ENCODE data around the gene RBMS2.
"Not testable (repeated sequence)": the region's sequence is repeated elsewhere in the genome, so short reads cannot be mapped to it uniquely, and the experiment has no call there.

The RBMS2 gene, protein sequence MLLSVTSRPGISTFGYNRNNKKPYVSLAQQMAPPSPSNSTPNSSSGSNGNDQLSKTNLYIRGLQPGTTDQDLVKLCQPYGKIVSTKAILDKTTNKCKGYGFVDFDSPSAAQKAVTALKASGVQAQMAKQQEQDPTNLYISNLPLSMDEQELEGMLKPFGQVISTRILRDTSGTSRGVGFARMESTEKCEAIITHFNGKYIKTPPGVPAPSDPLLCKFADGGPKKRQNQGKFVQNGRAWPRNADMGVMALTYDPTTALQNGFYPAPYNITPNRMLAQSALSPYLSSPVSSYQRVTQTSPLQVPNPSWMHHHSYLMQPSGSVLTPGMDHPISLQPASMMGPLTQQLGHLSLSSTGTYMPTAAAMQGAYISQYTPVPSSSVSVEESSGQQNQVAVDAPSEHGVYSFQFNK

DNA sequence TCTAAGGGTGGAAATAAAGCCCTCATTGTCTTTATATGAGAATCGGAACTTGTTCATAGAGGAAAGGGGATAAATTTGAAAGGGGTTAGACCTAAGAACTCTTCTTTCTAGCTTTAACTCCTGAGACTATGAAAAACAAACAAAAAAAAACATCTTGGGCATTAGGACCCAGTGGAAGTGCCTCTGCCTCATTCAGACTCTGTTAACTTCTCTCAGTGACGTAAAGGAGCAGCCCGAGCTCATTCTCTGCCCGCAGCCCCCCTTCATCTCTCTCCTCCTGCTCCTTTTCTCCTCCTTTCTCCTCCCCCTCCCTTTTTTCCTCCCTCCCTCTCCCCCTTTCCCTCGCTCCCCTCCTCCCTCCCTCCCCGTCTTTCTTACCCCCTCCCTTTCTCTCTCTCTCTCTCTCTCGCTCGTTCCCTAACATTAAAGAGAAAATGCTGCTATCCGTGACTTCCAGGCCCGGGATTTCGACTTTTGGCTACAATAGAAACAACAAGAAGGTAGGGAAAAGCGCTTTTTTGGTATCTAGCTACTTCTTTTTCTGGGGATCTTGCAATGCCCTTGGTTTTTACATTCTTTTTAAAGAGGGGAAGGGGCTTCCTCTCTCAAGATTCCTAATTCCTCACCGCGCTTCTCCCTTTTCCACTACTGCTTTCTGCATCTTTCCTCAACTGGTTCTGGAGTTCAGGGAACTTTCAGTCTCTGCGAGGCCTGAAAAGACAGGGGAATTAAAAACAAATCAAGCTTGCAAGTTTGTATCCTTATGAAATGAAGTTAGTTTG is at the start of gene RBMS2:
Gene RBMS2, plus strand, starts transcription at position 231 of the 782 bp plus-strand sequence. Its CDS starts 204 bp downstream, at position 435.
- no peak for DNase-seq (ENCODE audit: extremely low spot score, insufficient read length, low read depth)
- peak; percentile 76 for FAIRE-seq

DNA sequence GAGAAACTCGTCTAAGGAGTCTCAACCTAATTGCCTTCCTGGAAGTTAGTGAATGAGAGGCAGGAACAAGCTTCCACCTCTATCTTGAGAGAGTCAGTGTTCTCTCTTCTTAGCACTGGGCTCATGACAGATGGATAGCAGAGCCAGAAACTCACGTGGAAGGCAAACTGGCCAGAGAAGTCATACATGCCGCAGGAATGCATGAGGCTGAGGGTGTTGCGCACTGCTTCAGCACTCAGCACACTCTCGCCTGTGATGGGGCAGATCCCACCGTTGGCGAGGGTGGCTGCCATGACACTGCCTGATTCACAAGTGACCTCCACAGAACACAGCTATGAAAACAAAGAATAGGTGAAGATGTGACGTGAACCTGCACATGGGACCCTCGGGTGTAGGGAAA is 47.2 kb upstream of the RBMS2 start:
- FAIRE-seq (no peak), DNase-seq (ENCODE audit: extremely low spot score, insufficient read length, low read depth) (no peak)

DNA sequence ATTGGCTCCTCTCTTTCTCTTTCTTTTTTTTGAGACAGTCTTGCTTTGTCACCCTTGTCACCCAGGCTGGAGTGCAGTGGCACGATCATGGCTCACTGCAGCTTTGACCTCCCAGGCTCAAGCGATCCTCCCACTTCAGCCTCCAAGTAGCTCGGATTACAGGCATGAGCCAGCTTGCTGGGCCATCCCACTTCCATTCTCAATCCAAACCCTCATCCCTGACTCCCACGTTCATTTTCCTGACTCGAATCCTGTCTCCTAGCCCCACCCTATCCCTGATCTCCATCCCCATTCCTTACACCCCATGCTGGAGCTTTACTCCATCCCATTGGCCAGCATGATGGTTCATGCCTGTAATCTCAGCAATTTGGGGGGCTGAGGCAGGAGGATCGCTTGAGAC is 45.5 kb upstream of the RBMS2 start:
- FAIRE-seq (no peak), DNase-seq (ENCODE audit: extremely low spot score, insufficient read length, low read depth) (no peak)

DNA sequence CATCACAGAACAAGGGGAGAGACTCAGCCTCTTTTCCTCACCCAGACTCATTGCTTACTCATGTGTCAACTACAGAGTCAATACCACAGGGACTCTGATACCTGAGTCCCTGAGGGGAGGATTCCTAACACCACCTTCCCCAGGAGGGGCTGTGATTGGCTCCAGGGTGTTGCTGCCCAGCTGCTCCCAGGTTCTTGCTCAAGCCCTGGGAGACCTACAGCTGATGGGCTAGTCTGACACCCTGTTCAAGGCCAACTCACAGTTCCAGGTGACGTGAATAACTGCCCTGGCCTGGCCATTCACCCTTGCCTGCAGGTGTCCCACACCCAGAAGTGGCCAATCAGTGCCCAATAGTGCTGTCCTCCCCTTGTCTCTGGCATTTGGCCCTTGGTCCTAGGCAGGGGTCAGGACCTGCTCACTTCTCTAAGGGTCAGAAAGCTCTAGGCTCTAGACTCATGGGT is 44.6 kb upstream of the RBMS2 start:
- DNase-seq (ENCODE audit: extremely low spot score, insufficient read length, low read depth) = no peak

DNA sequence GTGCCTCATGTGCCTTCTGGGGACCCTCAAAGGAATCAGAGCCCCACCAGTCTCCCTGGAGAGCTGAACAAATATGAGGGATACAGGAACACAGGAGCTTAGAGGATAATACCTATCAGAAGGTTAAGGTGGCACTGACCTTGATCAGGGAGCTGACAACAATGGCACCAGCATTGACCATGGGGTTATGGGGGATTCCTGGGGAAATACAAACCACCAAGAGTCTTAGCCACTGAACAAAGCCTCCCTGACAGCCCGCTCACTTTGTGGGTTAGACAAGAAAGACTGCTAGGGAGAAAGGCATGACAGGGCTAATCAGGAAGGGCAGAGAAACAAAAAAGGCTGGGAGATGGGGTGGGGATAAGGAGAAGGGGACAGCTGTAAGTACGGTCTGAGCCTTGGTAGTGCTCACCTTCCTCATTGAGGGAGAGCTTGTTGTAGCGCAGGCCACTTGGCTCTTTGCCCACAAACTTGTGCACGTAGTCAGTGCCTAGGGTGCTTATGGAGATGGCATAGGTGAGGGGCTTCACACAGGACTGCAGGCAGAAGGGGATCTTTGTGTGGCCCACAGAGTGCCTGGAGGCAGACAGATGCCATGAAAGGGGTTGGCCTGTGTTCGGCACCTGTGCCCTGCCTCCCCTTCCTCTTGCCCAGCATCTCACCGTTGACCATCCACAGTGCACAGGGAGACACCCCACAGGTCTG is 43.9 kb upstream of the RBMS2 start:
- FAIRE-seq (no peak), DNase-seq (ENCODE audit: extremely low spot score, insufficient read length, low read depth) (no peak)

More for the DNA sequence above, 44.6 kb upstream of the RBMS2 start:
- no peak for FAIRE-seq

DNA sequence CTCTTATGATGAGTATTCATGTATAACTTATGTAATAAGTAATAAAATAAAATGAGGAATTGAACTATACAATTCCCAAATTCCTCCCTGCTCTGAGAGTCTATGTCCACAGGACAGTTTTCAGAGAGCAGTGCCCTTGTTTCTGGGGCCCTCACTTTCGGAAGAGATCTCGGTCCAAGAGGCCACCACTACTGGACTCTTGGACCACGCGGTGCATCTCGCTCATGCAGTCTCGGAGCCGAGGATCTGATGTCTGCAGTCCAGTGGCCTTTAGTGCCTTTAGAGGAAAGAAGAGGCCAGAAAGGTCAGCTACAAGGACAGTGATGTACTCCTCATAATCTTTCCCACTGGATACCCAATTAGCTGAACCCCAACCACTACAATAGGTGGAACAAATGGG is 42.0 kb upstream of the RBMS2 start:
- FAIRE-seq (no peak), DNase-seq (ENCODE audit: extremely low spot score, insufficient read length, low read depth) (no peak)

DNA sequence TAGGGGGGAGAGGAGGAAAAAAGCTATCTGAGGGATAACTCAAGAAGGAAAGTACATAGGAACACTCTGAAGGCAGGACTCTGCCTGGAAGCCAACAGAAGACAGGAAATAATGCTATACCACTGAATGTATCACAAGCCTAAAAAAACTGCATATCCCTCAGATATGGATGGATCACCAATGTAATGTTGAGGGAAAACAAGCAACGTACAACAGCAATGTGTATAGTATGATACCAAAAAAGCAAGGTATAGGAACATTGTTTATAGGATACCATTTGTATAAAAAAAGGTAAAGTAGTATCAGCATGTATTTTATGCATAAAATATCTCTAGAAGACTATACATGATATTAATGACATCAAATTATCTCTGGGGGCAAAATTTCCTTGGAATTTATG is 37.1 kb upstream of the RBMS2 start:
- FAIRE-seq = no peak
- no peak for DNase-seq (ENCODE audit: extremely low spot score, insufficient read length, low read depth)

DNA sequence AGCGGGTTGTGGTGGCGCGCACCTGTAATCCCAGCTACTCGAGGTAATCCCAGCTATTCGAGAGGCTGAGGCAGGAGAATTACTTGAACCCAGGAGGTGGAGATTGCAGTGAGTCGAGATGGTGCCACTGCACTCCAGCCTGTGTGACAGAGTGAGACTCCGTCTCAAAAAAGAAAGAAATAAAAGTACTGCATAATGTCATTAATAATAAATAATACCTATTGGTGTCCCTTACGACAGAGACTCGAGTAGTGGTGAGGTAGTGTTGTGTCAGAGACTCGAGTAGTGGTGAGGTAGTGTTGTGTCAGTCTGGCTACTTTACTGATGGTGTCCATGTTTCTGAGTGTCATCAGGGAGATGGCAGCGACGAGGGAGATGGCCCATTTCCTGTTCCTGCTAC is 34.9 kb upstream of the RBMS2 start:
- FAIRE-seq (no peak), DNase-seq (ENCODE audit: extremely low spot score, insufficient read length, low read depth) (no peak)

DNA sequence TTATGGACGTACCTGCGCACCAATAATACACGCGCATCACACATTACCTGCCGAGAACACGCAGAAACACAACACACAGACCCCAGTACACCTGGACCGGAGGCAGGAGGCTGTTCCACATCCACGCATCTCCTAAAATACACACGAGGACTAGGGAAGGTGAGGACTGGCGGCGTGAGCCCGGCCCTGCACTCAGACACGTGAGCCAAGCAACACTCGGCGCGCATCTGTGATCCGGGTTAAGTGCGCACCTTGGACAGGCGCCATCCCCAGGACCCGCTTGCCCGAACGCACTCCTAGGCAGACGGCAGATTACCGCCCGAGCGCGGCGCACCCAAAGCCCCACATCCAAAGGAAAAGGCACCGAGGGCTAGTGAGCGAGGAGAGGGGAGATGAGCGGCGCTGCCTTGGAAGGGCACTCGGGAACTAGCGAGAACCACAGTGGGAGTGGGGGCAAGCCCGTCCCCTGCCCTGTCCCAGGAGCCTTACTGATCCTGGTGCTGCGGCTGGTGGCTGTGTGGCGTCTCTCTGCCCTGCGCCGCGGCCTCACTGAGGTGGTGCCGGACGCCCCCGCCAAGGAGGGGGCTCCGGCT is 34.1 kb upstream of the RBMS2 start:
- FAIRE-seq (no peak), DNase-seq (ENCODE audit: extremely low spot score, insufficient read length, low read depth) (no peak)

DNA sequence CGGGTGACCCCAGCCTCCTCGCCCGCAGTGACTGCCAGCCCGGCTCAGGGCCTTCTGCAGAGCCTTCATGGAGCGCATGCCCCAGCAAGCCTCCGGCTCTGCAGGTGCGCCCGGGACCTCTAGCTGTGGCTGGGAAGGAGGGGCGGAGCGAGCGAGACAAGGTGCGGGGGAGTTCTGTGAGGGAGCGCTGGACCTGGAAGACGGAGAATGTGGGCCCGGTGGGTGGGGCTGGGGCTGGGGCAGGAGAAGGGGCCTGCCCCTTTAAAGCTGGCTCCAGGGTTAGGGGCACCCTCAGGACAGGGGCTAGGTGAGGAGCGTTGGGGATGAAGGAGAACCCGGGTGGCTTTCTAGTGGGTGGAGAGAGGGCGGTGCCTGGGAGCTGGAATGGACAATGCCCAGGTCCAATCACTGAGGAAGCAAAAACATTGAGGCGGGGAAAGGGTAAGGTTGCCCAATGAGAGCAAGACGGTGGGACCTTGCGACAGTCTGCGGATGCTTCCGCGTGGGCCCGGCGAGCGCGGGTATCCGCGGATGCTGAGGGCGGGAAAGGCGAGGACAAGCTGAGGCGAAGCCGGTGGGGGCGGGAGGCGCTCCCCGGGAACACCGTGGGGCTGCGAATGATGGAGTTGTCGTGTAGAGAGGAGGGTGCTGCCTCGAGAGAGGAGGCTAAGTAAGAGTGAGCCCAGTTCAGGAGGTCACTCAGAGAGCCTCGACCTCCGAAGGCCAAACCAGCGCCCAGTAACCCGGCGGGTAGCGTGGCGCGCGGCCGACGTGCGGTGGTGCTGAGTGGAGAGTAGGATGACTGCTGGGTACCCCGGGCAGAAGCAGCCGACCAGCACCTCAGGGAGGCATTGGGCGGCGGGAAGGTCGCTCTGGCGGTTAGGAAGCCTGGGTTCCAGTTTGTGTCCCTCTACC is 33.3 kb upstream of the RBMS2 start, which contains the start of gene GLS2:
Gene GLS2, minus strand, starts transcription at position 121 of the 915 bp plus-strand sequence. Its CDS starts 43 bp downstream, at position 78.
- DNase-seq (ENCODE audit: extremely low spot score, insufficient read length, low read depth) = peak; percentile 76
- peak; percentile 81 for FAIRE-seq

DNA sequence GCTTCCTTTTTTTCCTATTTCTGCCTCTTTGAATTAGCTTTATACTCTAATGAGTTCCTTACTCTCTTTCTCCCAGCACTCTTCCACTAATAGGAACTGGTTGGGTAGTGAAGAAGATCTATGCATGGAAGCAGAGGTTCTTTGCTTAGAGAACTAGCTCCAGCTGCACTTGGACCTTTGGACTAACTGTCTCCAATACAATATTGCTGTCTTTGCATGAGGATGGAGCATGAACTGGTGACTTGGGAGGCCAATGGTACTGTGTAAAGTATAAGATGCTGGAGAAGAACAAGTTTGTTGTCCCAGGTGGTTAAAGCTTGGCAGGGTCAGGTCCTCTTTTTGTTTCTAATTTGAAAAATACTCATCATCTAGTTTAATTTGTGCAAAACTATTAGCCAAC is 31.3 kb upstream of the RBMS2 start:
- DNase-seq (ENCODE audit: extremely low spot score, insufficient read length, low read depth) (no peak), FAIRE-seq (no peak)

DNA sequence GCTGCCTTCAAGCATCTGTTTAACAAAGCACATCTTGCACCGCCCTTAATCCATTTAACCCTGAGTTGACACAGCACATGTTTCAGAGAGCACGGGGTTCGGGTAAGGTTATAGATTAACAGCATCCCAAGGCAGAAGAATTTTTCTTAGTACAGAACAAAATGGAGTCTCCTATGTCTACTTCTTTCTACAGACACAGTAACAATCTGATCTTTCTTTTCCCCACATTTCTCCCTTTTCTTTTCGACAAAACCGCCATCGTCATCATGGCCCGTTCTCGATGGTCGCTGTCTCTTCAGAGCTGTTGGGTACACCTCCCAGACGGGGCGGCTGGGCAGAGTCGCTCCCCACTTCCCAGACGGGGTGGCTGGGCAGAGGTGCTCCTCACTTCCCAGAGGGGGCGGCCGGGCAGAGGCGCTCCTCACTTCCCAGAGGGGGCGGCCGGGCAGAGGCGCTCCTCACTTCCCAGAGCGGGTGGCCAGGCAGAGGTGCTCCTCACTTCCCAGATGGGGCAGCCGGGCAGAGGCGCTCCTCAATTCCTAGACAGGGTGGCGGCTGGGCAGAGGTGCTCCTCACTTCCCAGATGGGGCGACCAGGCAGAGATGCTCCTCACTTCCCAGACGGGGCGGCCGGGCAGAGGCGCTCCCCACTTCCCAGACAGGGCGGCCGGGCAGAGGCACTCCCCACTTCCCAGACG is 28.1 kb upstream of the RBMS2 start:
- FAIRE-seq; DNase-seq (ENCODE audit: extremely low spot score, insufficient read length, low read depth): not testable (repeated sequence)

DNA sequence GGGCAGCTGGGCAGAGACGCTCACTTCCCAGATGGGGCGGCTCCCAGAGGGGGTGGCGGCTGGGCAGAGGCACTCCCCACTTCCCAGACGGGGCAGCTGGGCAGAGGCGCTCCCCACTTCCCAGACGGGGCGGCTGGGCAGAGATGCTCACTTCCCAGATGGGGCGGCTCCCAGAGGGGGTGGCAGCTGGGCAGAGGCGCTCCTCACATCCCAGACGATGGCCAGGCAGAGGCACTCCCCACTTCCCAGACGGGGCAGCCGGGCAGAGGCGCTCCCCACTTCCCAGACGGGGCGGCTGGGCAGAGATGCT is 27.6 kb upstream of the RBMS2 start:
- DNase-seq (ENCODE audit: extremely low spot score, insufficient read length, low read depth); FAIRE-seq: not testable (repeated sequence)

DNA sequence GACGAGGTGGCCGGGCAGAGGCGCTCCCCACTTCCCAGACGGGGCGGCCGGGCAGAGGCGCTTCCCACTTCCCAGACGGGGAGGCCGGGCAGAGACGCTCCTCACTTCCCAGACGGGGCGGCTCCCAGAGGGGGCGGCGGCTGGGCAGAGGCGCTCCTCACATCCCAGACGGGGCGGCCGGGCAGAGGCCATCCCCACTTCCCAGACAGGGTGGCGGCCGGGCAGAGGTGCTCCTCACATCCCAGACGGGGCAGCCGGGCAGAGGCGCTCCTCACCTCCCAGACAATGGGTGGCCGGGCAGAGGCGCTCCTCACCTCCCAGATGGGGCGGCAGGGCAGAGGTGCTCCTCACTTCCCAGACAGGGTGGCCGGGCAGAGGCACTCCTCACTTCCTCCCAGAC is 27.1 kb upstream of the RBMS2 start:
- FAIRE-seq; DNase-seq (ENCODE audit: extremely low spot score, insufficient read length, low read depth): not testable (repeated sequence)

DNA sequence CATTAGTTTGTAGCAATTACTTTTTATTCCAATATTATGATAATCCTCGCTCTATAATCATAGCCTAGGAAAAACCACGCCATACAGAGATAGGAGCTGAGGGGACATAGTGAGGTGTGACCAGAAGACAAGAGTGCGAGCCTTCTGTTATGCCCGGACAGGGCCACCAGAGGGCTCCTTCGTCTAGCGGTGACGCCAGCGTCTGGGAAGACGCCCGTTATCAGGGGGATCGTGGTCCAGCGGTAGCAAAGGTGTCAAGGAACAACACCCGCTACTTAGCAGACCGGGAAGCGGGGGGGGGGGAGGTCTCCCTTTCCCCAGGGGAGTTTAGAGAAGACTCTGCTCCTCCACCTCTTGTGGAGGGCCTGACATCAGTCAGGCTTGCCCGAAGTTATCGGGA is 24.9 kb upstream of the RBMS2 start:
- not testable (repeated sequence) for FAIRE-seq; DNase-seq (ENCODE audit: extremely low spot score, insufficient read length, low read depth)

DNA sequence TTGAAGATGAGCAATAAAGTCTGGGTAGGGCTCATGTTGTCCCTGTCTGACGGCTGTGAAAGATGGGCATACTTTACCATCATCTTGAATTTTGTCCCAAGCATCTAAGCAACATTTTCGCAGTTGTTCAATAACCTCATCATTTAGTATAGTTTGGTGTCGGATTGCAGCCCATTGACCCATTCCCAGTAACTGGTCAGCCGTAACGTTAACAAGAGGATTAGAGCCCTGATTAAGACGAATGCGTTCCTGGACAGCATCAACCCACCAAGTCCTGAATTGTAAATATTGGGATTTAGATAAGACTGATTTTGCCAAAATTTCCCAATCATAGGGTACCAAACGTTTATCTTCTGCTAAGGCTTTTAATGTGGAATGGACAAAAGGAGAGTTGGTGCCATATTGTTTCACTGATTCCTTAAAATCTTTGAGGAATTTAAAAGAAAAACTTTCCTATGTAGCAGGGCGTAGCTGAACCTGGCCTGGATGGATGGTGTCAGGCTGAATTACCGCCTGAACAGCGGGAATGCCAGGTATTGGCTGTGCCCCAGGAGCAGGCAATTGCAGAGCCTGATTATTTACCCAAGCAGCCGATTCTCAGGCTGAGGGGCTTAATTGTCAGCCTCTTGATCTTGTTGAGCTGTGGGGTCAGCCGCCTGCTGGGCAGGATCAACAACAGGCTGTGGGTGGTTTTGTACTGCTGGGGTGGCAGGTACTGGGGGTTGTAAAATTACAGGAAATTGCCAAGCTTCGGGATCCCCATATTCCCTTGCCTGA is 23.3 kb upstream of the RBMS2 start:
- not testable (repeated sequence) for FAIRE-seq; DNase-seq (ENCODE audit: extremely low spot score, insufficient read length, low read depth)

DNA sequence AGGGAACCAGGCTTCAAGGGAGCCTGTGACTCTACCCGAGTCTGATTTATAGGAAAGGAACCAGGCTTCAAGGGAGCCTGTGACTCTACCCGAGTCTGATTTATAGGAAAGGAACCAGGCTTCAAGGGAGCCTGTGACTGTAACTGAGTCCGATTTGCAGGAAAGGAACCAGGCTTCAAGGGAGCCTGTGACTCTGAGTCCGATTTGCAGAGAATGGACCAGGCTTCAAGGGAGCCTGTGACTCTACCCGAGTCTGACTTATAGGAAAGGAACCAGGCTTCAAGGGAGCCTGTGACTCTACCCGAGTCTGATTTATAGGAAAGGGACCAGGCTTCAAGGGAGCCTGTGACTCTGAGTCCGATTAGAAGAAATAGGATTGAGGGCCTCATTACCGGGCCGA is 22.2 kb upstream of the RBMS2 start:
- not testable (repeated sequence) for DNase-seq (ENCODE audit: extremely low spot score, insufficient read length, low read depth); FAIRE-seq

DNA sequence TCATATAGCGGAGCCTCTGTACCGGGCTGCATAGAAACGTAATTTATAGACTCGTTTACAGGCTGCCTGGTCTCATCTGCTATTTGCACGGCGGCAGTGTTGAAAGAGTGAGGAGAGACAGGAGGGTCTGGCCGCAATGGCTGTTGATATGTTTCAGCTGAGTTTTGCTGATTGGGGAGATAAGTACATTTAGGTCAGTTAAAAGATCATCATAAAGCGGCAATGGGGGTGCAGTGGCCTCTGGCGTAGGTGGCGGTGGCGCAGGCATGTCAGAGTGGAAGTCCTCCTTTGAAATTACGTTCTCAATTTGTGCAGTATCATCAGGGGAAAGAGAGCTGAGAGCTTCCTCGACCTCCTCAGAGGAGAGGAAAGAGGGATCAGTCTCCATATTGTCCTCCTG is 21.7 kb upstream of the RBMS2 start:
- DNase-seq (ENCODE audit: extremely low spot score, insufficient read length, low read depth); FAIRE-seq: not testable (repeated sequence)

Data from GM18507 (cell line).